HG02885 (cell line): ENCODE measurements around the gene SUGP2.
"Not testable (repeated sequence)": the region's sequence is repeated elsewhere in the genome, so short reads cannot be mapped to it uniquely, and the experiment has no call there.

Source experiments
- ATAC-seq: cut with Tn5 transposase; IDR thresholded peaks from one replicate; pipeline ENCODE4 v1.9.1; 2021; ENCODE audit warnings: mild to moderate bottlenecking; ENCODE audit not compliant: unreplicated experiment, poor library complexity

SUGP2 gene

DNA sequence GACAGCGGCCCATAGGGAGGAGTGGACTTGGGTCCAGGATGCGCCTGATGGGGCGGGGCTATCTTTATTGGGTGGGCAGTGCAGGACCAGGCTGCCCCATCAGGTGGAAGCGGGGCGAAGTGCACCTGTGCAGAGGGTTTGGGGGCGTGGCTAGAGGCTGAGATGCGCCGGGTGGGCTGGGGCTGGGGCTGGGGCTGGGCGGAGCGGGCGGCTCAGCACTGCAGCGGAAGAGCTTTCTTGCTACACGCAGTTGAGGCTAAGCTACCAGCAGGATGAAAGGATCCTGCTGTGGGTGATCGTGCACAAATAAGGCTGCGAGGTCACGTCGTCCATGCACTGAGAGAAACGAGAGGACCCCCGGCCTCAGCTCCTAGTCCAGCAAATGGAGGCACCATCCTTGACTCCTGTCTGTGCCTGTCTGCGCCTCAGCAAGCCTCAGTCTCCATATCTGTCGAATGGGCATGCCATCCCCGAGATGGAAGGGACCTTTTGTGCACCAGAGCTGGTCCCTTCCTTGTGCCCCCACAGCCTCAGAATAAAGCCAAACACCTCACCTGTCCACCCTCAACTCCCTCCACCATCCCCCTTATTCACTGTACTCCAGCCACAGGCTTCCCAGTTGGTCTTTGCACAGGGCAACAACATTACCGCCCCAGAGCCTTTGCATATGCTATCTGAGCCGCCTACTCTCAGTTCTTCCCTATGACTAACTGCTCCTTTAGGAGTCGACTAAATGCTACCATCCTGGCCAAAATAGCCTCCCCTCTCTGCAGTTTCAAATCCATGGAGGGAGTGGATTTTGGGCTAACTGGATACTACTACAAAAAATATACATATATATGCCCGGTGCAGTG is 71.3 kb downstream of the SUGP2 start:
- ATAC-seq = no peak

DNA sequence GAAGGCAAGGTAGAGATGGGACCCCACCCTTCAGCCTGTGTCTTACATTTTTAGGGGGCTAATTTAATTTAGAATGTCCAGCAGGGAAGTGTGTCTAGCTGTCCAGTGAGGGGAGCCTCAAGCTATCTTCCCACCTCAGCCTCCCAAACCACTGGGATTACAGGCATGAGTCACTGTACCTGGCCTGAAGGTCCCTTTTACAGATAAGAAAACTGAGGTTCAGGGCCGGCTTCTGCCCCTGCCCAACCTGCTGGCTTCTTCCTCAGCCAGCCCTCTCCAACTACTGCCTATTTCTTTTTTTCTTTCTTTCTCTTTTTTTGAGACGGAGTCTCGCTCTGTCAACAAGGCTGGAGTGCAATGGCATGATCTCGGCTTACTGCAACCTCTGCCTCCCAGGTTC is 72.9 kb downstream of the SUGP2 start:
- no peak for ATAC-seq

DNA sequence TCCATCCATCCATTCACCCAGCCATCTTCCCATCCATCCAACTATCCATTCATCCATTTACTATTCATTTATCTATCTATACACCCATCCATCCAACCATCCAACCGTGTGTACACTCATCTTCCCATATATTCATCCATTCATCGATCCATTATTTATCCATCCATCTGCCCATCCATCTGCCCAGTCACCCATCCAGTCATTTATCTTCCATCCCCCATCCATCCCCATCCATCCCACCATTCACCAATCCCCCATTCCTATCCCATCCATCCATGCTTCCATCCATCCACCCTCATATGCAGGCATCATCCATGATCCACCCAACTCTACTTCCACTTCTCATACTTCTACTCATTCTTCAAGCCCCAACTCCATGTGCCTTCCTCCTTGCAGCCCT is 78.3 kb downstream of the SUGP2 start:
- no peak for ATAC-seq

DNA sequence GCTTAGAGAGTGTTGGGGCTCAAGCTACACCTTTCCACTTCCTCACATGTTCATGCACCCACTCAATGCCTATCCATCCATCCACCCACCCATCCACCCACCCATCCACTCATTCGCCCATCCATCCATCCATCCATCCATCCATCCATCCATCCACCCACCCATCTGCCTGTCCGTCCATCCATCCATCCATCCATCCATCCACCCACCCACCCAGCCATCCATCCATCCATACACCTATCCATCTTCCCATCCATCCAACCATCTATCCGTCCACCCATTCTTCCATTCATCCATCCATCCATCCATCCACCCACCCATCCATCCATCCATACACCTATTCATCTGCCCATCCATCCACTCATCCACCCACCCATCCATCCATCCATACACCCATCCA is 79.2 kb downstream of the SUGP2 start:
- ATAC-seq = no peak

- not testable (repeated sequence) for ATAC-seq
Measured at GRCh38 chr19:18952364-18953003, 80.8 kb downstream of the SUGP2 start.

DNA sequence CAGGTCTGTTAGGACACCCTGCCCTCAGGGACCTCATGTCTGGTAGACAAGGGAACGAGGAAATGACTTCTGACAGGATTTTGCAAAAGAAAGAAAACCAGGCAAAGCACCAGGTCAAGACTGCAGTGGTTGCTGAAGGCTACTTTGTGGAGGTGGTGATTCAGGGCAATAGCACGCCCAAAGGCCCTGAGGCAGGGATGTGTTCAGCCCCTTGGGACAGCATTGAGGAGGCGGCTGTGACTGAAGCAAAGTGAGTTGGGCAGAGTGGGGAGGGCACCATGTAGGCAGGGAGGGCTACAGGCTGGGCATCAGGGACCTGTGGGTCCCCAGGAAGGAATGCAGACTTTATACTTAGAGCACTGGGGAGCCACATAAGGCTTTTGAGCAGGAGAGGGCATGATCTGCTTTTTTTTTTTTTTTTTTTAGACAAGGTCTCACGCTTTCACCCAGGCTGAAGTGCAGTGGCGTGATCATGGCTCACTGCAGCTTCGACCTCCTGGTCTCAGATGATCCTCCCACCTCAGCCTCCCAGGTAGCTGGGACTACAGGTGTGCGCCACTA is 81.5 kb downstream of the SUGP2 start:
- ATAC-seq = no peak

DNA sequence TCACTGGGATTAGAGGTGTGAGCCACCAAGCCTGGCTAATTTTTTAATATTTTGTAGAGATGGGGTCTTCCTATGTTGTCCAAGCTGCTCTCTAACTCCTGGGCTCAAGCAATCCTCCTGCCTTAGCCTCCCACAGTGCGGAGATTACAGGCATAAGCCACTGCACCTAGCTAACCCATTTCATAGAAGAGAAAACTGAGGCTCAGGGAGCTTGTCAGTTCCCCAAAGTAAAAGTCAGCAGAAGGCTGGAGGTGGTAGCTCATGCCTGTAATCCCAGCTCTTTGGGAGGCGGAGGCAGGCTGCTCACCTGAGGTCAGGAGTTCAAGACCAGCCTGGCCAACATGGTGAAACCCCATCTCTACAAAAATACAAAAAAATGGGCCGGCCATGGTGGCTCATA is 83.5 kb downstream of the SUGP2 start:
- no peak for ATAC-seq

- ATAC-seq = no peak
Measured at GRCh38 chr19:18948976-18949356, 84.4 kb downstream of the SUGP2 start.

DNA sequence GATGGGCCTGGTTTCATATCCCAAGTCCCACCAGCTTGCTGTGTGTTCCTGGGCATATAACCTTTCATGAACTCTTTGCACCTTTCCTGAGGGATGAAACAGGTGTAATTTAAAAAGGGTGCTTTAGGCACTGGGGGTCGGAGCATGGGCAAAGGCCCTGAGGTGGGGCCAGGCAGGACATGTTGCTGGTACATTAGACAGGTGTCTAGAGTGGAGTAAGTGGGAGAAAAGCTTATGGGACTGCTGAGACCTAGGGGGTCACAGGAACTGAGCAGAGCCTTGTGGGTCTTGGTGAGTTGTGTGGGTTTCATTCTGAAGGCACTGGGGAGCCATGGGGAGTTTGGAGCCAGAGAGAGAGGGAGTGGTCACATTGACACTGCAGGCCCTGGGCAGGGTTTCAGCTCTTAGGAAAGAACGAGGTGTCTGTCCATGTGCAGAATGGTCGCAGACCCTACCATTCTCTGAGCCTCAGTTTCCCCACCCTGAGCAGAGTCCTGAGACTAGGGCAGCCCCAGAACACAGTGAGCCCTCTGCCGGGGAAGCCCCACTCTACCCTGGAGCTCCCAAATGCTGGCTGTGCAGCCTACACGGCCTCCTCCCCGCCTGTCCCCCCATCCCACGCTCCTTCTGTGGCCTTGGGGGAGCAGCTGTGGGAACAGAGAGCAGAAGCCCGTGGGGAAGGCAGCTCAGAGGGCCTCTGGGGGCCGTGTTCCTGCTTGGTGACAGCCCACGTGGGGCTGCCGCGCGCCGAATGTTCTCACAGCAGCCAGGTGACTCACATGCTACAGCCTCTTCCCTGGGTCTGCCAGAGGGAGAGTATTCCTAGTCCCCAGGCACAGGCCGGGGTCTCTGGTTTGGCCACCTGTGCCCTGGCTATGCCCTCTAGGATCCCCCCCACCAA is 85.0 kb downstream of the SUGP2 start:
- ATAC-seq = no peak

- ATAC-seq = no peak
Measured at GRCh38 chr19:18946918-18947317, 86.4 kb downstream of the SUGP2 start.

- no peak for ATAC-seq
Measured at GRCh38 chr19:18946335-18946734, 87.0 kb downstream of the SUGP2 start.

GRCh38 chr19:18945297-18945696 is 88.0 kb downstream of the SUGP2 start:
- no peak for ATAC-seq

- no peak for ATAC-seq
Measured at GRCh38 chr19:18943465-18943864, 89.9 kb downstream of the SUGP2 start.

DNA sequence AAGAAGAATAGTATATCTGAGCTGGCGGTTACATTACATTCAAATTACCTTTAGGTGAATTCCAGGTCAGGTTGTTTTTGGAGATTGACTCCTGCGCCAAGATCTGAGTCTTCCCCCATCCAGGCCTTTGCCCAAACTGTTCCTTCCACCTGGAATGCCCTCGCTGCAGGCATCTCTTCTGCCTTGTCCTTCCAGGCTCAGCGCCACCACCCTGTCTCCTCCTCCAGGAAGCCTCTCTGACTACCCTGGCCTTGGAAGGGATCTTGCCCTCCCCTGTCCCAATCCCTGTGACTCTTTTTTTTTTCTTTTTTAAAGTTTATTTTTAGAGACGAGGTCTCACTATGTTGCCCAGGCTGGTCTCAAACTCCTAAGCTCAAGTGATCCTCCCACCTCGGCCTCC is 90.6 kb downstream of the SUGP2 start:
- no peak for ATAC-seq

DNA sequence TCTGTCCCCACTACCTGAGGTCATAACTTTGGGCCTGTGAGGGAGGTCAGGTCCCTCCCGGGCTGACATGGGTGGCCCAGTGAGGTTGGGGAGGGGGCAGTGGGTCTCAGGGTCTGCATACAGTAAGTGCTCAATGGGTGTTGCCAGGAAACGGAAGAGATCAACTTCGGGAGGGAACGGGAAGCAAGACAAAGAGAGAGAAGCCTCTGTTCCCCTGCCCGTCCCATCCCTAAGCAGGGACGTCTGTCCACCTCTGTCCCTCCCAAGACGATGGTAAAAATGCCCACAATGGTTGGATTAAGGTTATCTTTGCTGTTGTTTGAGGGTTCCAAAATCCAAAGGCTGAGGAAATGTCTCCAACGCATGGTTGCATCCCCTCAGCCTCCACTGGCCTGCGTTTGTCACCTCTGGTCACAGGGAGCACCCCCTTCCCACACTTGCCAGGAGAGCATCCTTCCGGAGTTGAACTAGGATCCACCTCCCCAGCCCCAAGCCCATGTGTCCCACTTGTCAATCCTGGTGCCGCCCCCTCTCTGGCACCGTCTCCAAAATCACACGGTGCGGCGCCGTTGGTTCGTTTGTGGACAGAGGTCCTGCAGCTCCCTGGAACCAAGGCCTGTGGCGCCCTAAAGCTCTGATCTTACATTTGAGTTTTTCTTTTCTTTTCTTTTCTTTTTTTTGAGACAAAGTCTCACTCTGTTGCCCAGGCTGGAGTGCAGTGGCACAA is 91.5 kb downstream of the SUGP2 start:
- no peak for ATAC-seq
